Activated T-cell treated with anti-CD3 and anti-CD28 coated beads, Interleukin-2, amount 50 U/mL, for 1 hour (primary cell): ENCODE measurements around the gene PICALM.

Experiments used
- DNase-seq: peaks from one replicate; pipeline ENCODE4 v3.0.0-alpha.2; 2020

PICALM gene

GRCh38 chr11:86072211-86072610 lies 3.3 kb upstream of the PICALM start:
- no peak for DNase-seq

- DNase-seq = no peak
Observed at GRCh38 chr11:86070142-86071056, 1.5 kb upstream of the PICALM start.

GRCh38 chr11:86069408-86070101 lies 671 bp upstream of the PICALM start:
- no peak for DNase-seq

- DNase-seq = peak; percentile 50
Observed at GRCh38 chr11:86068138-86068871, 579 bp downstream of the PICALM start.

GRCh38 chr11:86067851-86068137 lies 1.1 kb downstream of the PICALM start:
- DNase-seq = no peak

GRCh38 chr11:86067009-86067850 lies 1.7 kb downstream of the PICALM start:
- no peak for DNase-seq

GRCh38 chr11:86066657-86067008 lies 2.3 kb downstream of the PICALM start:
- no peak for DNase-seq

- no peak for DNase-seq
Observed at GRCh38 chr11:86066033-86066432, 2.9 kb downstream of the PICALM start.

GRCh38 chr11:86064220-86064803 lies 4.6 kb downstream of the PICALM start:
- no peak for DNase-seq

- DNase-seq = no peak
Observed at GRCh38 chr11:86063536-86063935, 5.3 kb downstream of the PICALM start.

- DNase-seq = no peak
Observed at GRCh38 chr11:86062719-86063118, 6.2 kb downstream of the PICALM start.

- DNase-seq = no peak
Observed at GRCh38 chr11:86061483-86062205, 7.2 kb downstream of the PICALM start.

- DNase-seq = no peak
Observed at GRCh38 chr11:86060544-86060943, 8.3 kb downstream of the PICALM start.

GRCh38 chr11:86058360-86058759 lies 10.5 kb downstream of the PICALM start:
- no peak for DNase-seq

GRCh38 chr11:86056351-86056854 lies 12.5 kb downstream of the PICALM start:
- DNase-seq = no peak

GRCh38 chr11:86052693-86053641 lies 15.9 kb downstream of the PICALM start:
- no peak for DNase-seq

- no peak for DNase-seq
Observed at GRCh38 chr11:86050196-86050709, 18.6 kb downstream of the PICALM start.

GRCh38 chr11:86047275-86047991 lies 21.5 kb downstream of the PICALM start:
- no peak for DNase-seq

GRCh38 chr11:86046116-86046515 lies 22.8 kb downstream of the PICALM start:
- no peak for DNase-seq
